ENCODE measurements around the gene DCLK3.

The DCLK3 gene

GRCh38 chr3:36763850-36764703 lies at the start of gene DCLK3:
Gene DCLK3 (minus strand): TSS chr3:36764553. CDS start chr3:36764263, 290 bp downstream.
- no peak for DNase-seq (ENCODE audit: low spot score)

GRCh38 chr3:36813305-36813704 lies 49.0 kb upstream of the DCLK3 start:
- DNase-seq (ENCODE audit: low spot score): no peak

GRCh38 chr3:36812240-36812639 lies 47.9 kb upstream of the DCLK3 start:
- DNase-seq (ENCODE audit: low spot score): no peak

- no peak for DNase-seq (ENCODE audit: low spot score)
These were observed 47.4 kb upstream of the DCLK3 start for GRCh38 chr3:36811768-36812167.

GRCh38 chr3:36804295-36805055 lies 40.1 kb upstream of the DCLK3 start:
- DNase-seq (ENCODE audit: low spot score): no peak

GRCh38 chr3:36803091-36803791 lies 38.9 kb upstream of the DCLK3 start:
- no peak for DNase-seq (ENCODE audit: low spot score)

- DNase-seq (ENCODE audit: low spot score): no peak
These were observed 36.3 kb upstream of the DCLK3 start for GRCh38 chr3:36800533-36801116.

GRCh38 chr3:36796881-36797280 lies 32.5 kb upstream of the DCLK3 start:
- DNase-seq (ENCODE audit: low spot score): no peak

GRCh38 chr3:36796161-36796560 lies 31.8 kb upstream of the DCLK3 start:
- DNase-seq (ENCODE audit: low spot score): no peak

GRCh38 chr3:36795622-36796021 lies 31.3 kb upstream of the DCLK3 start:
- no peak for DNase-seq (ENCODE audit: low spot score)

- peak; percentile 32 for DNase-seq (ENCODE audit: low spot score)
These were observed 28.0 kb upstream of the DCLK3 start for GRCh38 chr3:36792342-36792741.

- DNase-seq (ENCODE audit: low spot score): no peak
These were observed 26.4 kb upstream of the DCLK3 start for GRCh38 chr3:36790765-36791164.

GRCh38 chr3:36786921-36787890 lies 22.9 kb upstream of the DCLK3 start:
- no peak for DNase-seq (ENCODE audit: low spot score)

- DNase-seq (ENCODE audit: low spot score): no peak
These were observed 19.8 kb upstream of the DCLK3 start for GRCh38 chr3:36784138-36784635.

GRCh38 chr3:36777424-36778218 lies 13.3 kb upstream of the DCLK3 start:
- no peak for DNase-seq (ENCODE audit: low spot score)

- DNase-seq (ENCODE audit: low spot score): no peak
These were observed 12.1 kb upstream of the DCLK3 start for GRCh38 chr3:36776436-36776835.

GRCh38 chr3:36774052-36774451 lies 9.7 kb upstream of the DCLK3 start:
- no peak for DNase-seq (ENCODE audit: low spot score)

GRCh38 chr3:36771931-36772330 lies 7.6 kb upstream of the DCLK3 start:
- no peak for DNase-seq (ENCODE audit: low spot score)

- no peak for DNase-seq (ENCODE audit: low spot score)
These were observed 5.6 kb upstream of the DCLK3 start for GRCh38 chr3:36769926-36770325.

GRCh38 chr3:36765104-36765503 lies 751 bp upstream of the DCLK3 start:
- no peak for DNase-seq (ENCODE audit: low spot score)

All from AG08396 (cell line).